HG03520 (cell line): Measurements from ENCODE around the gene UBE2G2.

Experiments used
- ATAC-seq: cut with Tn5 transposase; IDR thresholded peaks from one replicate; pipeline ENCODE4 v1.9.1; 2021; ENCODE audit warnings: mild to moderate bottlenecking, moderate library complexity; ENCODE audit not compliant: unreplicated experiment

UBE2G2 gene

GRCh38 chr21:44752671-44753235 lies 48.9 kb downstream of the UBE2G2 start:
- ATAC-seq: no peak

- ATAC-seq: no peak
These were observed 49.6 kb downstream of the UBE2G2 start for GRCh38 chr21:44751799-44752636.

- ATAC-seq: no peak
These were observed 50.3 kb downstream of the UBE2G2 start for GRCh38 chr21:44751186-44751798.

- ATAC-seq: no peak
These were observed 51.0 kb downstream of the UBE2G2 start for GRCh38 chr21:44750675-44751025.

- ATAC-seq: no peak
These were observed 51.6 kb downstream of the UBE2G2 start for GRCh38 chr21:44749759-44750674.

GRCh38 chr21:44749116-44749758 lies 52.4 kb downstream of the UBE2G2 start:
- no peak for ATAC-seq

GRCh38 chr21:44748621-44749020 lies 53.0 kb downstream of the UBE2G2 start:
- no peak for ATAC-seq

- ATAC-seq: no peak
These were observed 59.0 kb downstream of the UBE2G2 start for GRCh38 chr21:44742418-44743153.

- ATAC-seq: no peak
These were observed 59.7 kb downstream of the UBE2G2 start for GRCh38 chr21:44741921-44742320.

- ATAC-seq: no peak
These were observed 60.9 kb downstream of the UBE2G2 start for GRCh38 chr21:44740742-44741141.

- no peak for ATAC-seq
These were observed 62.3 kb downstream of the UBE2G2 start for GRCh38 chr21:44739316-44739715.

- no peak for ATAC-seq
These were observed 63.0 kb downstream of the UBE2G2 start for GRCh38 chr21:44738621-44739020.

GRCh38 chr21:44737706-44738354 lies 63.8 kb downstream of the UBE2G2 start:
- no peak for ATAC-seq

- no peak for ATAC-seq
These were observed 65.2 kb downstream of the UBE2G2 start for GRCh38 chr21:44736291-44737004.

- no peak for ATAC-seq
These were observed 65.8 kb downstream of the UBE2G2 start for GRCh38 chr21:44735821-44736220.

GRCh38 chr21:44734841-44735240 lies 66.8 kb downstream of the UBE2G2 start:
- no peak for ATAC-seq

GRCh38 chr21:44734026-44734745 lies 67.4 kb downstream of the UBE2G2 start:
- no peak for ATAC-seq

- ATAC-seq: no peak
These were observed 68.7 kb downstream of the UBE2G2 start for GRCh38 chr21:44732956-44733355.
